K562 (cell line): ENCODE data around the gene RAD51D. TPM values are rescaled to one million over a fixed set of nuclear protein-coding genes. Genes with fewer than 3 reads are reported as not detected.
A peak's percentile ranks its signal among the peaks of the same experiment; 100 is the strongest.

Source experiments
- ATAC-seq: fragments of 200-7000 bp; cut with Tn5 transposase; 3 replicates; pipeline ENCODE4 v1.9.1; 2020; ENCODE audit warnings: moderate library complexity
- BruUV-seq: library from RNA; stranded (reverse); fragments of 400-500 nt; replicated peaks from 2 replicates; lab custom pipeline; 2021; lab: Mats Ljungman, UMichigan
- CTCF ChIA-PET: fragments of 300-600 bp; formaldehyde crosslinking; extraction: SDS; loops from one replicate; lab custom pipeline; 2021; ENCODE audit warnings: low intra/inter-chr PET ratio; lab: Yijun Ruan, JAX
- POLR2A ChIA-PET: fragments of 300-600, 350-650 bp; sonication (Branson Sonifier 250); formaldehyde crosslinking; extraction: SDS; loops from one replicate; lab custom pipeline; 2021; ENCODE audit warnings: antibody characterized with exemption, inconsistent platforms; lab: Yijun Ruan, JAX
- DNase-seq, 4 experiments: peaks; one replicate each; pipeline versions ENCODE4 v3.0.0 to v3.0.0-alpha.2; 2011 to 2018; ENCODE audit warnings: low spot score in 3 of 4, mixed read lengths in 3 of 4; ENCODE audit errors: extremely low read depth in 1 of 4
- FAIRE-seq: peaks from 2 replicates; lab custom pipeline; 2011; peaks lifted over from hg19 to GRCh38; lab: Jason Lieb, UNC
- H2AFZ ChIP-seq: 2 replicates; pipeline ENCODE4 v1.6.0; 2011; ENCODE audit warnings: low read depth, low read length, control low read depth, inconsistent platforms
- H3K27ac ChIP-seq: fragments of 200-600 bp; 3 replicates; pipeline ENCODE4 v1.8.0; 2011; ENCODE audit warnings: low read depth, mild to moderate bottlenecking, control low read depth, inconsistent platforms, low read length, moderate library complexity, mixed read lengths; ENCODE audit errors: extremely low read depth
- H3K27me3 ChIP-seq, 2 experiments: fragments of 300-600 bp in 1 of 2; 2 replicates in 1 of 2; 3 replicates in 1 of 2; pipeline versions ENCODE4 v1.6.0 to v1.8.0; 2011; ENCODE audit warnings: inconsistent platforms in 2 of 2, low read length in 2 of 2, mild to moderate bottlenecking in 1 of 2, mixed read lengths in 1 of 2, moderate library complexity in 1 of 2; ENCODE audit not compliant: control insufficient read depth in 2 of 2, insufficient read depth in 2 of 2
- H3K36me3 ChIP-seq: fragments of 300-600 bp; 3 replicates; pipeline ENCODE4 v1.8.0; 2011; ENCODE audit warnings: mild to moderate bottlenecking, low read length, inconsistent platforms; ENCODE audit not compliant: control insufficient read depth, insufficient read depth
- H3K4me1 ChIP-seq, 2 experiments: fragments of 200-600 bp in 1 of 2; replicated peaks in 1 of 2; 2 replicates in 1 of 2; 3 replicates in 1 of 2; pipeline versions ENCODE4 v1.5.1 to v1.8.0; 2011; ENCODE audit warnings: inconsistent platforms in 2 of 2, low read length in 2 of 2, mild to moderate bottlenecking in 1 of 2, mixed read lengths in 1 of 2, moderate library complexity in 1 of 2; ENCODE audit not compliant: control insufficient read depth in 2 of 2, insufficient read depth in 2 of 2
- H3K4me2 ChIP-seq: 2 replicates; pipeline ENCODE4 v1.6.1; 2011; ENCODE audit warnings: low read length, control low read depth, inconsistent platforms, mixed read lengths; ENCODE audit not compliant: insufficient read depth
- H3K4me3 ChIP-seq: fragments of 200-600 bp; sonication (generic), shearing (Covaris generic); 2 replicates; pipeline ENCODE4 v1.5.1; 2016; ENCODE audit warnings: control low read depth, inconsistent platforms
- H3K79me2 ChIP-seq: fragments of 200-600 bp; 3 replicates; pipeline ENCODE4 v1.8.0; 2011; ENCODE audit warnings: low read length, inconsistent platforms; ENCODE audit not compliant: control insufficient read depth, insufficient read depth
- H3K9ac ChIP-seq, 2 experiments: 2 replicates each; pipeline versions ENCODE4 v1.6.0 to v1.6.1; 2011; ENCODE audit warnings: low read depth in 2 of 2, low read length in 2 of 2, control low read depth in 1 of 2, inconsistent platforms in 1 of 2, mild to moderate bottlenecking in 1 of 2, mixed read lengths in 1 of 2; ENCODE audit not compliant: insufficient read depth in 1 of 2
- H3K9me1 ChIP-seq: one replicate; pipeline ENCODE4 v1.6.0; 2011; ENCODE audit warnings: inconsistent platforms, mild to moderate bottlenecking, low read length, moderate library complexity; ENCODE audit not compliant: control insufficient read depth, insufficient read depth
- H3K9me3 ChIP-seq: replicated peaks from 2 replicates; pipeline ENCODE4 v1.5.1; 2011; ENCODE audit warnings: low read depth, low read length, inconsistent platforms; ENCODE audit not compliant: control insufficient read depth, insufficient read depth
- H4K20me1 ChIP-seq: replicated peaks from 2 replicates; pipeline ENCODE4 v1.6.1; 2011; ENCODE audit warnings: low read length, inconsistent platforms, mixed read lengths; ENCODE audit not compliant: control insufficient read depth, insufficient read depth
- BCOR ChIP-seq: fragments of 450-650 bp; IDR thresholded peaks from 2 replicates; pipeline ENCODE4 v1.6.1; 2016
- CEBPB ChIP-seq: fragments of 450-650 bp; IDR thresholded peaks from 2 replicates; pipeline ENCODE4 v1.6.1; 2016; ENCODE audit warnings: missing genetic modification characterization, missing compliant biosample characterization
- FOSL1 ChIP-seq: fragments of 200-800 bp; sonication (Bioruptor generic); conservative IDR thresholded peaks from 2 replicates; pipeline ENCODE4 v1.6.1; 2016; ENCODE audit warnings: missing genetic modification characterization, missing compliant biosample characterization
- HMBOX1 ChIP-seq: sonication (generic); IDR thresholded peaks from 2 replicates; pipeline ENCODE4 v1.6.1; 2016
- PBX2 ChIP-seq, 2 experiments: IDR thresholded peaks in 1 of 2; conservative IDR thresholded peaks in 1 of 2; 2 replicates each; pipeline ENCODE4 v1.6.1; 2016; ENCODE audit warnings: low read depth in 2 of 2, mild to moderate bottlenecking in 1 of 2, missing compliant biosample characterization in 1 of 2, missing genetic modification characterization in 1 of 2, moderate library complexity in 1 of 2
- PKNOX1 ChIP-seq: fragments of 450-650 bp; IDR thresholded peaks from 2 replicates; pipeline ENCODE4 v1.6.1; 2016
- YY1 ChIP-seq, 3 experiments: IDR thresholded peaks; 2 replicates each; pipeline ENCODE4 v1.6.1; 2011; ENCODE audit warnings: low read length in 2 of 3, mild to moderate bottlenecking in 2 of 3, moderate library complexity in 2 of 3, borderline replicate concordance in 1 of 3, control low read depth in 1 of 3, low read depth in 1 of 3; ENCODE audit not compliant: insufficient read depth in 3 of 3, insufficient replicate concordance in 2 of 3, control insufficient read depth in 1 of 3, insufficient read length in 1 of 3; ENCODE audit errors: extremely low read depth in 1 of 3
- ZNF384 ChIP-seq: IDR thresholded peaks from 2 replicates; pipeline ENCODE4 v1.6.1; 2012; ENCODE audit warnings: low read depth, low read length, improper control_type of control experiment
- ZNF57 ChIP-seq: fragments of 450-650 bp; formaldehyde crosslinking; IDR thresholded peaks from 2 replicates; pipeline ENCODE4 v1.4.0; 2020; ENCODE audit warnings: mild to moderate bottlenecking, moderate library complexity
- ZNF740 ChIP-seq, 3 experiments: fragments of 200-800 bp in 1 of 3; sonication (Bioruptor generic) in 1 of 3; sonication (generic) in 1 of 3; formaldehyde crosslinking in 1 of 3; IDR thresholded peaks; 2 replicates each; pipeline versions ENCODE4 v1.6.1 to v1.8.0; 2016 to 2022; ENCODE audit warnings: mild to moderate bottlenecking in 2 of 3, missing compliant biosample characterization in 2 of 3, missing genetic modification characterization in 2 of 3, missing genetic modification reagents in 1 of 3
- WGBS: fragments of 100-300 bp; shearing (Covaris generic); methylation state at CpG from one replicate; pipeline ENCODE4 v1.1.6; 2016; ENCODE audit warnings: low coverage, mixed read lengths; ENCODE audit not compliant: insufficient coverage; ENCODE audit errors: missing lambda C conversion rate; 5-methylcytosine and 5-hydroxymethylcytosine counted together
- in situ Hi-C: fragments of 300-500 bp; cut with MboI; formaldehyde crosslinking; loops from 4 replicates; pipeline ENCODE4 v1.15.0; 2018; ENCODE audit warnings: inconsistent platforms, mixed read lengths
- intact Hi-C: fragments of 100-400 bp; cut with micrococcal nuclease; formaldehyde crosslinking; loops from 2 replicates; pipeline ENCODE4 v1.14.2; 2022
- polyA plus RNA-seq, 8 experiments: library from polyadenylated mRNA; depleted of rRNA in 4 of 8; stranded (reverse) in 5 of 8; unstranded in 3 of 8; fragments of >200 nt; fragmentation: Nextera tagmentation in 2 of 8; fragmentation: Illumina TruSeq in 1 of 8; extraction: Ambion mirVana in 2 of 8; extraction: Trizol in 1 of 8; gene quantifications; 2 replicates each; pipeline versions ENCODE4 v1.2.1 to v1.2.3, GENCODE V29; 2011 to 2014; ENCODE audit warnings: inconsistent platforms in 1 of 8, missing spikeins in 1 of 8
- total RNA-seq, 7 experiments: library from RNA; depleted of rRNA in 6 of 7; stranded (reverse); fragments of >200 nt in 6 of 7; fragmentation: Illumina TruSeq in 2 of 7; extraction: Trizol in 2 of 7; gene quantifications; 2 replicates each; pipeline versions ENCODE4 v1.2.1 to v1.2.3, GENCODE V29; 2011 to 2021; ENCODE audit warnings: low replicate concordance in 1 of 7

RAD51D gene
- total and polyA plus RNA-seq, 9 of the 15 experiments (the other 6 are each of a cell fraction or from before 2014, with no cell fraction given), result 2.2 to 16.9 (median 8.7) TPM

GRCh38 chr17:35087731-35088355 is 31.8 kb downstream of the RAD51D start (continued):
- TF ChIP-seq ZNF740 (CRISPR knock-in tag; IDR thresholded peaks at IDR 0.05) (0 out of 2 replicates have a peak, but pooled peaks have one; percentile 29), ZNF740 (tag; IDR thresholded peaks at IDR 0.05) (no peak)

- Histone ChIP-seq H3K27me3 (no peaks in the 10 kb centered on the region), H4K20me1 (no peaks in the 10 kb centered on the region), H3K79me2 (peaks cover 52% of the 10 kb centered on the region), H3K9ac (peak overlapping the region in 1 of 2 experiments; percentile 75; a peak in 2 of 4 replicates), H3K4me3 (no peak overlapping the region), H3K4me2 (peak overlapping the region; percentile 83), H3K27ac (no peak overlapping the region; the same call in 2 of the 3 replicates), H3K9me1 (peaks cover 3% of the 10 kb centered on the region), H3K9me3 (no peaks in the 10 kb centered on the region), H2AFZ (no peak overlapping the region), H3K4me1 (peaks cover 22 to 34% of the 10 kb centered on the region in 2 experiments), H3K36me3 (no peaks in the 10 kb centered on the region)
- in situ Hi-C loops (no loop called here), intact Hi-C loops (loop anchor here (5.0 kb wide), 2 partner anchors 90 to 105 kb away; partner anchors contain the start of gene LIG3)
- POLR2A ChIA-PET, result interaction anchor here (0.9 to 1.2 kb wide), 4 partner anchors 9 to 76 kb away, joined by 3 to 5 read pairs (median 3); partner anchors contain the start of gene RFFL
- FAIRE-seq (peak; percentile 75), ATAC-seq (0 out of 3 replicates have a peak, but pooled peaks have one; percentile 7), DNase-seq (peak in 1 of 4 experiments; percentile 62)
- CTCF ChIA-PET, result no interaction called here
- WGBS, result 41% methylated on average over 8 of the region's 8 CpGs
- BruUV-seq, result TSS peak; percentile 40
- TF ChIP-seq PBX2 (CRISPR knock-in tag; IDR thresholded peaks at IDR 0.05; ENCODE audit: low read depth), result no peak
- peak; percentile 67 for TF ChIP-seq PBX2 (tag; conservative IDR thresholded peaks at IDR 0.05; ENCODE audit: low read depth)
- peak; percentile 85 for TF ChIP-seq CEBPB (tag)
- peak; percentile 52; the same call in 1 of the 2 replicates for TF ChIP-seq HMBOX1
- 0 out of 2 replicates have a peak, but pooled peaks have one; percentile 12 for TF ChIP-seq BCOR
- peak; percentile 92 for TF ChIP-seq PKNOX1
- TF ChIP-seq YY1 (IDR thresholded peaks at IDR 0.05; ENCODE audit: borderline replicate concordance in 1 of 3, control insufficient read depth in 1 of 3, extremely low read depth in 1 of 3, insufficient read depth in 3 of 3, insufficient read length in 1 of 3, insufficient replicate concordance in 2 of 3, low read depth in 1 of 3, low read length in 2 of 3), result peak in 1 of 3 experiments; percentile 22
- no peak for TF ChIP-seq ZNF57 (CRISPR knock-in tag)
- no peak for TF ChIP-seq FOSL1 (tag)
- peak; percentile 81 for TF ChIP-seq ZNF384
Observed at GRCh38 chr17:35086931-35087573, 32.6 kb downstream of the RAD51D start.
